Stimulated activated CD4-positive, alpha-beta T cell treated with anti-CD3 and anti-CD28 coated beads, Interleukin-4, amount 100 ng/mL, for 24 hours (primary cell): ENCODE results near the gene HTR2B.
"Not testable (repeated sequence)": the region's sequence is repeated elsewhere in the genome, so short reads cannot be mapped to it uniquely, and the experiment has no call there.

ENCODE experiments used
- DNase-seq: peaks from one replicate; pipeline ENCODE4 v3.0.0-alpha.2; 2020

Gene HTR2B

DNA sequence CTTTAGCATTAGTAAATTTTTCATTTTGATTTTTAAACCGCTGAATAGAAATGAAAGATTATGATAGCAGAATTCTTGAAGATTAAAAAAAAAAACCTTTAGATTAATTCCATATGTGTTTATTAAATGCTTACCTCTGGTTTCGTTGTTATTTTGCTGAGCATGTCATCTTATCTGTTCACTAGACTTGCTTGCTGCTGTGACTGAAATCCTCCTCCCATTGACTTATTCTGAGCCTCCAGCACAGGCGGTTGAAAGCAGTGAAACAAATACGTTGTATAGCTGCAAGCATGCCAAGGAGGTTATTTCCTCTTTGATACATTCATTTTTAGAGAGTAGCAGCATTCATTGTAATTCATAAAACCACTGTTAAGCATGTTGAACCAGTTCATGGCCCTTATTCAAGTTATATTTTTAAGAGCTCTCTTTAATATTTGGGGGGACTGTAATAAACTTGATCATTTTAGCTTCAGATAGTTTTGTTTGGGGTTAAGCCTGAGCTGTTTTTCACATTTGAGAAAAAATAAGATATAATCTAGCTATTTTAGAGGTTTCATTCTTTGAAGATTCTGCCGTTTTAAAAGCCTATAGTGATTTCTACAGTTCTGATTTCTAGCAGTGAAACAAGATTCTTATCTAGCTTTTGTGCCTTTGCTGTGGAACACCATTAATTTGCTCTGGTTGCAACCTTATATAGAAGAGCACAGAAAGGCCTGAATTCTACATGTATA lies at the start of gene HTR2B:
Gene HTR2B (minus strand): TSS at position 205 of the 731 bp plus-strand sequence. CDS start 1,278 bp downstream, outside the sequence.
- peak; percentile 6 for DNase-seq

DNA sequence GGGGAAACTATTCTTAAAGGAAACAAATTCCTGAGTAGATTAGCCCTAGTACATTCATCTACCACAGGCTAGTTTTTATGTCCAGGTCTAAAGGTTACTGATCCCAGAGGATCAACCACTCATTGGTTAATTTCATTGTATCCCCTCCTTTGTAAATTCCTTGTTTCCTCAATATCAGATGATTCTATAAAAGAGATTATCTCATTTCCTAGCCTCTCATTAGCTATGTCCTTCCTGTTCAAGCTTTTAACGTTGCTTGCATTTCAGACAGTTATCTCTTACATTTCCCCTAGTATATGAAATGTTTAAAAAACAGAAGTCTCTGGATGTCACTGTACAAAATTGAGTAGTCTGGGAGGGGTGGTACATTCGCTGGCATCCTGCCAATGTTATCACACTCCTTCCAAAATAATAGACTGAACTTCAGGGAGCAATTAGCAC lies 49.4 kb upstream of the HTR2B start:
- DNase-seq = no peak

DNA sequence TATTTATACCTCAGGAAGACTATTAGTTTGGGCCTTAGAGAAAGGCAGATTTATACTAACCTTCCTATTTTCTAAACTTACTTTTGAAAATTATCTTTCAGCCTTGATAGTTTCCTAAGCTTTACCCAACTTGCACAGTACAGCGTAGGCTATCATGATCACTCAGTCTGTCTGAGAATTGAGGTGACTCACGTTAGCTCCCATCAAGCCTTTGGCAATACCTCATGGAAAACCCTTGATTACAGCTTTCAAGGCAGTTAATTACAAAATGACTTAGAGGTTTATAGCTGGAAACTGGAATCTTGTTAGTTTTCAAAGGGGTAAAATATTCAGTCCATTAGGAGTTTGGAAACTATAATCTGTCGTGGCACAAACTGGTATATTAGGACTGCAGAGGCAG lies 47.2 kb upstream of the HTR2B start:
- no peak for DNase-seq

DNA sequence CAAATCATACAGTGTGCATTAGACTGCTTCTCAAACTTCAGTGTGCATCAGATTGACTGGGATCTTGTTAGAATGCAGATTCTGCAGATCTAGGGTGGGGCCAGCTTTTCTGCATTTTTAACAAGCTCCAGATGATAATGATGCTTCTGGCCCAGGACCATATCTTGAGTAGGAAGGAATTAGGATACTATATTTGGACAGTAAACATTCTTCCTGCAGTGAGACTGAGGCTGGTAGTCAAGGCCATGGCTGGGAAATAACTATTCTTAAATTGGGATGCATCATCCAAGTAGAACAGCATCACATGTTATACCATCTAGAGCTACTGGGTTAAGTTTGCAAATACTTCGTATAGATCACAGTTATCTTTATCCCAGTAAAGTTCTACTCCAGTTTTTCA lies 45.2 kb upstream of the HTR2B start:
- no peak for DNase-seq

GRCh38 chr2:231169488-231169887 lies 44.6 kb upstream of the HTR2B start:
- no peak for DNase-seq

DNA sequence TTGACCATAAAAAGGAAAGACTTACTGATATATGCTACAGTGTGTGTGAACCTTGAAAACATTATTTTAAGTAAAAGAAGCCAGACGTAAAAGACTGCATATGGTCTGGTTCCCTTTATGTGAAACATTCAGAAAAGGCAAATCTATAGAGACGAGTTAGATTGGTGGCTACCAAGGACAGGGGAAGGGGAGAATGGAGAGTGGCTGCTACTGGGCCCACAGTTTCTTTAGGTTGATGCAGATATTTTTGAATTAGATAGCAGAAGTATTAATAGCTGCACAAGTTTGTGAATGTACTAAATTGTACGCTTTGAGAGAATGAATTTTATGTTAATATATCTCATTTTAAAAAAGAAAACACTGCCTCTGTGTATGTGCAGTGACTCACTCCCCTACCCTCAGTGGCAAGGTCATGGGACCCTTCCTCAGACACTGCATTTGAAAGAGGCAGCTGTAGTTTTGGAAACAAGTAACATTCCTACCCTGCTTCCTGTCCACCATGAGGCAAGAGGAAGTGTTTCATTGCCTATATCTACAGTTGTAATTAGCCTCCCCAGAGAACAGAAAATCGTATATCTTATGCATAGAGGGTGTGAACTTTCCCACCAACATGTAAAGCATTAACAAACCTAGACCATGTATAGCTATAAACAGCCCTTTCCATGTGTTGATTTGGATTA lies 43.8 kb upstream of the HTR2B start:
- DNase-seq = no peak

DNA sequence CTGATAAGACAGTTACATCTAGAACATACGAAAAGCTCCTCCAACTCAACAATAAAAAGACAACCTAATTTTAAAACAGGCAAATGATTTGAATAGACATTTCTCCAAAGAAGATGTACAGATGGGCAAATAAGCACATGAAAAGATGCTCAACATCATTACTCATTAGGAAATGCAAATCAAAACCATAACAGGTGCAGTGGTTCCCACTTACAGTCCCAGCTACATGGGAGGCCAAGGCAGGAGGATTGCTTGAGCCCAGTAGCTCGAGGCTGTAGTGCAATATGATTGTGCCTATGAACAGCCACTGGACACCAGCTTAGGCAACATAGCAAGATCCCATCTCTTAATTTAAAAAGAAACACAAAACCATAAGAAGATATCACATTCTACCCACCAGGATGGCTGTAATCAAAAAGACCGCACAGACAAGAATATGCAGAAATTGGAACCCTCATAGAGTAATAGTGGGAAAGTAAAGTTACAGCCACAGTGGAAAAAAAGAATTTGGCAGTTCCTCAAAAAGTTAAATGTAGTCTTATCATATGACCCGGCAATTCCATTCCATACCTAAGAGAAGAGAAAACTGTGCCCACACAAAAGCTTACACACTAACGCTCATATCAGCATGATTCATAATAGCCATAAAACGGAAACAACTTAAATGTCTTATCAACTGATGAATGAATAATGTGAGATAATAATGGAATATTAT lies 43.1 kb upstream of the HTR2B start:
- DNase-seq = no peak

- no peak for DNase-seq
Observed at GRCh38 chr2:231163414-231164095, 38.7 kb upstream of the HTR2B start.

GRCh38 chr2:231163011-231163410 lies 38.2 kb upstream of the HTR2B start:
- DNase-seq = no peak

DNA sequence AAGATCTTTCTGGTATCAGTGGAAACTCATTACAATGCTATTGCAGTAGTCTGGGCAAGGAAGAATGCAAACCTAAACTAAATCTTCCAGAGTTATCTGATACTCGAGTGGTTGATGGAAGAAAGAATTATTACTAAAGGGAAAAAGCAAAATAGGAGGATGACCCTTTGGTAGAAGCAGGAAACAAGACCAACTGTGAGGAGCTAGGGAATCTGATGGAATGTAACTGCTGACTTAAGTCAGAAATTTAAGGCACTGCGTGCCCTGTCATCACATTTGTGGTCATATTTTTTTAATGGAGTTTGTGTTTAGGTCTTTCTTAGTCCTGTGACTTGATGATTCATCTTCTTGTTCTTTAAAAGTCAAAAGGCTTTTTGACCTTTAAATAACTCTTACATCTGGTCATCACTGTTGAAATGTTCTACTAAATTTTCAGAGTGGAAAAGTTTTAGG lies 37.1 kb upstream of the HTR2B start:
- DNase-seq = no peak

DNA sequence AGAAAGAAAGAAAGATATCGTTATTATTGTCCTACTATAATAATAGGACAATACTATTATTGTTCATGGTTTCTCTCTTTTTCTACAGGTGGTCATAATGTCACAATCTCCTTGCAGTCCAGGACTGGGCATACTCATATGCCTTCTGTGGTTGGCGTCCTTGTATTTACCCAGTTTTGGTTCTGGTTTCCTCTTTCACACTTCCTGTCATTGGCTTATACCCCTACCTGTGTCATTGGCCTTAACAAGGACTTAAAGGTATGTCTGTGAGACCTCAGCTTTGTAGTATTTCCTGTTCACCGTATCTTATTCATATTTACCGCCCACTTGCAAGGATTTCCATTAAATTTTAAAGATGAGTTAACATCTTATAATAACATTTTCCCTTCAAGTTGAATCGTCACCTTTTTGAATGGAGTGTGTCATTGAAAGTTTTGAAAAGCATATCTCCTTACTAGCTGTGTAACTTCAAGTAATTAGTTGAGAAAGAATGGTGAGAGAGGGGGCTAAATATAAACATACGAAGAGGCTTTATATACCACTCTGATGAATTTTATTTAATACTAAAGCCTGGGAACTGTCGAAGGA lies 36.5 kb upstream of the HTR2B start:
- no peak for DNase-seq

DNA sequence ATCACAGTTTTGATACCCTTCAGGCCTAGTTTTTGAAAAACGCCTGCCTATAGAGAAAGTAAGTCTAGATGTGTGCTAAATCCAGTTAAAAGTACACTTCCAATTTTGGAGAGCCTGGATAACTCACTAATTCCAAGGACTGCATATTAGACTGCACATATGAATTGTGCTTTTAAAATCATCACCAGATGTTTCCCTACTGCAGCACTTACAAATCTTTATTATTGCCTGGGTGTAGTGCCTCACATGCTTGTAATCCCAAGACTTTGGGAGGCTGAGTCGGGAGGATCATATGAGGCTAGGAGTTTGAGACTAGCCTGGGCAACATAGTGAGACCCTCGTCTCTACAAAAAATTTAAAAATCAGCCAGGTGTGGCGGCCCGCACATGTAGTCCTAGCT lies 35.9 kb upstream of the HTR2B start:
- DNase-seq = no peak

- DNase-seq = no peak
Observed at GRCh38 chr2:231159306-231159705, 34.5 kb upstream of the HTR2B start.

GRCh38 chr2:231152800-231153557 lies 28.1 kb upstream of the HTR2B start:
- DNase-seq = no peak

GRCh38 chr2:231146665-231147064 lies 21.8 kb upstream of the HTR2B start:
- no peak for DNase-seq

DNA sequence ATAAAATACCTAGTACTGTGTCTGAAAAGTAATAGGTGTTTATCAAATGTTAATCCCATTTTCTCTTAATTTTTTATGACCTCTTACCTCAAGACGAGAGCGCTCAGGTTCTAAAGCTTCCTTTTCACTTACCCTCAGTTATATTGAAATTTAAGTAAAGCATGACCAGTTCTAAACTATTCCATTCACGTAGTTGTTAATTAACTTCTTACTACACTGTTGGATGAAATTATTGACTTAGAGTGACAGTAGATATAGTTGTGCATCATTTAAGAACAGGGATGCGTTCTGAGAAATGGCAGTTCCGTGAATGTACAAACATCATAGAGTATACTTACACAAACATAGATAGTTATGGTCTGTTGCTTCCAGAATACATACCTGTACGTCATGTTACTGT lies 20.1 kb upstream of the HTR2B start:
- DNase-seq = no peak

- DNase-seq = not testable (repeated sequence)
Observed at GRCh38 chr2:231140808-231141207, 16.0 kb upstream of the HTR2B start.

DNA sequence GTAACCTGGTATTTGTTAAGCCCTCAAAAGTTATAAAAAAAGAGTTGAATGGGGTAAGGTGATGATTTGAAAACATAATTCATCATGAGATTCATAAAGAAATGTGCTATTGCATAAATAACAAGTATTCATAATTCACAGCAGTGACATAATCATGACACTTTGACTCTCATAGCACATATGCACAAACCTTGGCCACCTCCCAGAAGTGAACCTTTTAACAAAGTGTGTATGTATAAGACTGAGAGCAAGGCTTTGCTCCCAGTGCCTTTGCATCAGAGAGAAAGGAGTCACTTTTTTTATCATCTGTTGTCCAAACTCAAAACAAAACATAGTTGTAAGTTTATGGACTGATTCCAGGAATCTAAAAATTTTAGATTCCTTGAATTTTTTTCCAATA lies 15.0 kb upstream of the HTR2B start:
- DNase-seq = no peak

DNA sequence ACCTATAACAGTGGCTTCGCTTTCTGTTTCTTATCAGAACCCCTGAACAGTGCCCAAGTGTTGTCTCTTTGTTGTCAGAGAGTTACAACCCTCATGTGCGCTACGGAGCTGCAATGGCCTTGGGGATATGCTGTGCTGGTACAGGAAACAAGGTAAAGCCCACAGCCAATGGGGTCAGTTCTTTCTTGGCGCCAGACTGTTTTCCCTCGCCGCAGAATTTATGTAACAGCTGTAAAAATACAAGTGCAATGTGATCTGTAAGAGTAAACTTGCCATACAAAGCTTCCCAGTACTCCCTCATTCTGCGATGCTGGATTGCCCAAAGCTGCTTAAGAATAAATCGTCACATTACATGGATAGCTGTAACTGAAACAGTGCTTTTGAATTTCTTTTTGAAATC lies 13.9 kb upstream of the HTR2B start:
- no peak for DNase-seq

- DNase-seq = no peak
Observed at GRCh38 chr2:231134910-231135655, 10.2 kb upstream of the HTR2B start.

DNA sequence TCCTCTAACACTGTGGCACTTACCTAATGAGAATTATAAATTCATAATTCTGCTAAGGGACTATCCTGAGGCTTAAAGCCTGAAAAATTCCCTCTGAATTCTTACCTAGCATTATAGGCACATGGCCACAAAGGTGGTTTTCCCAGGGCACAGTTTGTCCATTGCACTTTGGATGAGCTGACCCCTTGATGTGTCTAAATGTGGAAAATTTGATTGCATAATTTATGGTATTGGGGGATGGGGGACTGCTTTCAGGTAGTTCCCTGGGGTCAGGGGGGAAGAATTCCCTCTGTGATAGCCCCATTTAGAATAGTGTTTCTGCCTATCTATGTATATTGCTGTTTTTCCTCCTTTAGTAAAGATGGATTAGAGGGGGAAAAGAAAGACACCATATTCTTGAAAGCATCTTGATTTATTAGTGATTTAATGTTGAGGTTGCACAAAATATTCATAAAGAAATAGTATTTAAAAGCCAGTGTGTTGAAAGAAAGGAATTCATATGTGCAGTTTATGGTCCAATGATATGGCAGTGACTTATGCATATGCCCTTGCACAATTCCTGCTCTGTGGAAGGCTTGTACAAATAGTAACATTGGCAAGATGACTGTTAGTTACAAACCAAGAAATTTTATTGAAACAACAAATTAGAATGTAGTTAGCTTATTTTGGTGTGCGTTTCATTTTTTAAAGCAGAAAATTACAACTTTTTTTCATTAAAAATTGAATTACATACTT lies 8.7 kb upstream of the HTR2B start:
- no peak for DNase-seq
